ENCODE data around the gene CCDC127. TPM values are rescaled to one million over a fixed set of nuclear protein-coding genes. Genes with fewer than 3 reads are reported as not detected.
"Not testable (repeated sequence)": the region's sequence is repeated elsewhere in the genome, so short reads cannot be mapped to it uniquely, and the experiment has no call there.

CCDC127 gene
- total and polyA plus RNA-seq, 2 donors (not counting 1 experiment from before 2014, with no cell fraction given), result 1.4 to 8.7 TPM

GRCh38 chr5:235527-235926 lies 17.6 kb upstream of the CCDC127 start:
- not testable (repeated sequence) for ATAC-seq (ENCODE audit: low read depth)

DNA sequence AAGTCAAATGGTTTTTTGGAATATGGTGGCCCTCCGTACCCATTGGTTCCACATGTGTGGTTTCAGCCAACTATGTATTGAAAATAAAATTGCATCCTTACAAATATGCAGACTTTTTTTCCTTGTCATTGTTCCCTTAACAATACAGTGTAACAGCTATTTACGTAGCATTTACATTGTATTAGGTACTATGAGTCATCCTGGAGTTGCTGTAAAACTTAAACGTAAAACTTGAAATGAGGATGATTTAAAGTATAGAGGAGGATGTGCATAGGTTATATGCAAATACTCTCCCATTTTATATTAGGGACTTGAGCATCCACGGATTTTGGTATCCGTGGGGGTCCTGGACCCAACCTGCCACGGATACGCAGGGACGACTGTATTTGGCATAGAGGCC lies 16.5 kb upstream of the CCDC127 start:
- Histone ChIP-seq H3K9me3 (ENCODE audit: control extremely low read depth in 1 of 3, control insufficient read depth in 2 of 3, insufficient read depth in 1 of 3, low read length in 2 of 3) (no peaks in the 10 kb centered on the region), H3K27me3 (replicated peaks in 1 of 4; ENCODE audit: control extremely low read depth in 1 of 4, control insufficient read depth in 3 of 4, insufficient read depth in 4 of 4, low read length in 3 of 4) (no peaks in the 10 kb centered on the region), H3K9ac (ENCODE audit: low read length) (no peak overlapping the region), H4K20me1 (ENCODE audit: control insufficient read depth, insufficient read depth, low read length, poor library complexity, severe bottlenecking) (no peaks in the 10 kb centered on the region), H3K27ac (ENCODE audit: low read length in 2 of 2) (no peak overlapping the region), H2AFZ (ENCODE audit: insufficient read depth, low read depth, low read length, poor library complexity, severe bottlenecking) (no peak overlapping the region), H3K4me1 (ENCODE audit: control insufficient read depth in 2 of 2, insufficient read depth in 2 of 2, low read length in 2 of 2) (no peaks in the 10 kb centered on the region), H3K4me3 (ENCODE audit: control extremely low read depth in 1 of 5, extremely low read depth in 1 of 5, insufficient read depth in 1 of 5, low read depth in 2 of 5, low read length in 4 of 5) (no peak overlapping the region), H3K36me3 (replicated peaks in 1 of 2; ENCODE audit: control extremely low read depth in 1 of 2, control insufficient read depth in 1 of 2, extremely low read depth in 1 of 2, insufficient read depth in 2 of 2, low read length in 1 of 2) (peaks cover 1 to 53% of the 10 kb centered on the region in 2 experiments), H3K4me2 (replicated peaks; ENCODE audit: low read depth, low read length, poor library complexity, severe bottlenecking) (no peak overlapping the region), H3K79me2 (ENCODE audit: control insufficient read depth, insufficient read depth, low read length) (no peaks in the 10 kb centered on the region)
- no peaks in the 10 kb centered on the region for H3K4me1 Mint-ChIP-seq
- H3K27ac Mint-ChIP-seq, result no peak overlapping the region
- no peak overlapping the region for H3K4me3 Mint-ChIP-seq
- ATAC-seq (ENCODE audit: low read depth) (no peak), DNase-seq (no peak)
- CTCF ChIA-PET, result no interaction called here
- no peaks in the 10 kb centered on the region for H3K27me3 Mint-ChIP-seq
- 100% methylated on average over 5 of the region's 8 CpGs for WGBS (ENCODE audit: insufficient coverage)
- TF ChIP-seq, protein P1, sequence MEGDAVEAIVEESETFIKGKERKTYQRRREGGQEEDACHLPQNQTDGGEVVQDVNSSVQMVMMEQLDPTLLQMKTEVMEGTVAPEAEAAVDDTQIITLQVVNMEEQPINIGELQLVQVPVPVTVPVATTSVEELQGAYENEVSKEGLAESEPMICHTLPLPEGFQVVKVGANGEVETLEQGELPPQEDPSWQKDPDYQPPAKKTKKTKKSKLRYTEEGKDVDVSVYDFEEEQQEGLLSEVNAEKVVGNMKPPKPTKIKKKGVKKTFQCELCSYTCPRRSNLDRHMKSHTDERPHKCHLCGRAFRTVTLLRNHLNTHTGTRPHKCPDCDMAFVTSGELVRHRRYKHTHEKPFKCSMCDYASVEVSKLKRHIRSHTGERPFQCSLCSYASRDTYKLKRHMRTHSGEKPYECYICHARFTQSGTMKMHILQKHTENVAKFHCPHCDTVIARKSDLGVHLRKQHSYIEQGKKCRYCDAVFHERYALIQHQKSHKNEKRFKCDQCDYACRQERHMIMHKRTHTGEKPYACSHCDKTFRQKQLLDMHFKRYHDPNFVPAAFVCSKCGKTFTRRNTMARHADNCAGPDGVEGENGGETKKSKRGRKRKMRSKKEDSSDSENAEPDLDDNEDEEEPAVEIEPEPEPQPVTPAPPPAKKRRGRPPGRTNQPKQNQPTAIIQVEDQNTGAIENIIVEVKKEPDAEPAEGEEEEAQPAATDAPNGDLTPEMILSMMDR (IDR thresholded peaks at IDR 0.05), result no peak
- no peak for TF ChIP-seq EZH2 (IDR thresholded peaks at IDR 0.05; ENCODE audit: borderline replicate concordance, insufficient read depth, low read depth, low read length, poor library complexity, severe bottlenecking)
- POLR2A ChIA-PET, result no interaction called here
- intact Hi-C loops (cut with micrococcal nuclease), result no loop called here
- H3K9me3 Mint-ChIP-seq (ENCODE audit: insufficient read depth), result no peaks in the 10 kb centered on the region

More at GRCh38 chr5:235527-235926, 17.6 kb upstream of the CCDC127 start:
- H3K4me2 ChIP-seq (replicated peaks; ENCODE audit: low read depth, low read length, poor library complexity, severe bottlenecking); H3K27me3 Mint-ChIP-seq; H3K4me3 ChIP-seq (ENCODE audit: control extremely low read depth in 1 of 5, extremely low read depth in 1 of 5, insufficient read depth in 1 of 5, low read depth in 2 of 5, low read length in 4 of 5); H3K4me1 Mint-ChIP-seq; intact Hi-C loops (cut with micrococcal nuclease); H3K4me1 ChIP-seq (ENCODE audit: control insufficient read depth in 2 of 2, insufficient read depth in 2 of 2, low read length in 2 of 2); H3K27ac ChIP-seq (ENCODE audit: low read length in 2 of 2); H3K9me3 ChIP-seq (ENCODE audit: control extremely low read depth in 1 of 3, control insufficient read depth in 2 of 3, insufficient read depth in 1 of 3, low read length in 2 of 3); H3K9me3 Mint-ChIP-seq (ENCODE audit: insufficient read depth); DNase-seq; H3K9ac ChIP-seq (ENCODE audit: low read length); POLR2A ChIA-PET; H2AFZ ChIP-seq (ENCODE audit: insufficient read depth, low read depth, low read length, poor library complexity, severe bottlenecking); H3K27me3 ChIP-seq (replicated peaks in 1 of 4; ENCODE audit: control extremely low read depth in 1 of 4, control insufficient read depth in 3 of 4, insufficient read depth in 4 of 4, low read length in 3 of 4); H4K20me1 ChIP-seq (ENCODE audit: control insufficient read depth, insufficient read depth, low read length, poor library complexity, severe bottlenecking); H3K27ac Mint-ChIP-seq; H3K79me2 ChIP-seq (ENCODE audit: control insufficient read depth, insufficient read depth, low read length); H3K4me3 Mint-ChIP-seq: not testable (repeated sequence)
- 100% methylated on average over 4 of the region's 9 CpGs for WGBS (ENCODE audit: insufficient coverage)
- CTCF ChIA-PET, result interaction anchor here (0.7 kb wide), 1 partner anchor 21 kb away, joined by 3 read pairs; no protein-coding TSS in a partner anchor
- H3K36me3 ChIP-seq (replicated peaks in 1 of 2; ENCODE audit: control extremely low read depth in 1 of 2, control insufficient read depth in 1 of 2, extremely low read depth in 1 of 2, insufficient read depth in 2 of 2, low read length in 1 of 2), result peaks cover 2 to 53% of the 10 kb centered on the region in 2 experiments

- H3K9me3 Mint-ChIP-seq (ENCODE audit: insufficient read depth); H3K4me1 Mint-ChIP-seq; H4K20me1 ChIP-seq (ENCODE audit: control insufficient read depth, insufficient read depth, low read length, poor library complexity, severe bottlenecking); H3K27ac Mint-ChIP-seq; H3K4me2 ChIP-seq (replicated peaks; ENCODE audit: low read depth, low read length, poor library complexity, severe bottlenecking); H3K9me3 ChIP-seq (ENCODE audit: control extremely low read depth in 1 of 3, control insufficient read depth in 2 of 3, insufficient read depth in 1 of 3, low read length in 2 of 3); H2AFZ ChIP-seq (ENCODE audit: insufficient read depth, low read depth, low read length, poor library complexity, severe bottlenecking); intact Hi-C loops (cut with micrococcal nuclease); H3K4me1 ChIP-seq (ENCODE audit: control insufficient read depth in 2 of 2, insufficient read depth in 2 of 2, low read length in 2 of 2); H3K27me3 ChIP-seq (replicated peaks in 1 of 4; ENCODE audit: control extremely low read depth in 1 of 4, control insufficient read depth in 3 of 4, insufficient read depth in 4 of 4, low read length in 3 of 4); H3K27ac ChIP-seq (ENCODE audit: low read length in 2 of 2); DNase-seq; H3K4me3 ChIP-seq (ENCODE audit: control extremely low read depth in 1 of 5, extremely low read depth in 1 of 5, insufficient read depth in 1 of 5, low read depth in 2 of 5, low read length in 4 of 5); H3K27me3 Mint-ChIP-seq; ATAC-seq (ENCODE audit: low read depth); H3K4me3 Mint-ChIP-seq; H3K79me2 ChIP-seq (ENCODE audit: control insufficient read depth, insufficient read depth, low read length); CTCF ChIA-PET; POLR2A ChIA-PET; H3K9ac ChIP-seq (ENCODE audit: low read length): not testable (repeated sequence)
- peaks cover 6 to 64% of the 10 kb centered on the region in 2 experiments for H3K36me3 ChIP-seq (replicated peaks in 1 of 2; ENCODE audit: control extremely low read depth in 1 of 2, control insufficient read depth in 1 of 2, extremely low read depth in 1 of 2, insufficient read depth in 2 of 2, low read length in 1 of 2)
- WGBS (ENCODE audit: insufficient coverage), result 97% methylated on average over 14 of the region's 20 CpGs
Measured at GRCh38 chr5:233426-233825, 15.5 kb upstream of the CCDC127 start.
